Spleen (tissue), 7 donors: Measurements from ENCODE around the gene ATF5.

Experiments
- POLR2AphosphoS5 ChIP-seq, 3 donors: sonication (generic); formaldehyde crosslinking; IDR thresholded peaks; one replicate each; pipeline ENCODE4 v1.5.1; 2017; ENCODE audit warnings: antibody characterized with exemption in 3 of 3
- TF ChIP-seq, protein P1 (sequence below), 11 experiments: fragments of 200-600 bp in 7 of 11; fragments of 450-650 bp in 4 of 11; sonication (generic) in 4 of 11; IDR thresholded peaks in 8 of 11; conservative IDR thresholded peaks in 3 of 11; 1 replicate in 7 of 11; 2 replicates in 4 of 11; pipeline versions ENCODE4 v1.4.0 to v1.8.0; 2016 to 2021; ENCODE audit warnings: antibody characterized with exemption in 11 of 11, inconsistent platforms in 4 of 11, mild to moderate bottlenecking in 1 of 11
- donor health status: DM: no; HTN: no; CAD: no; lungs with moderate emphysema.
- donor health status: DM: no; HTN: no; CAD: no.
- donor health status: DM: no; HTN: no; CAD: no.

DNA sequence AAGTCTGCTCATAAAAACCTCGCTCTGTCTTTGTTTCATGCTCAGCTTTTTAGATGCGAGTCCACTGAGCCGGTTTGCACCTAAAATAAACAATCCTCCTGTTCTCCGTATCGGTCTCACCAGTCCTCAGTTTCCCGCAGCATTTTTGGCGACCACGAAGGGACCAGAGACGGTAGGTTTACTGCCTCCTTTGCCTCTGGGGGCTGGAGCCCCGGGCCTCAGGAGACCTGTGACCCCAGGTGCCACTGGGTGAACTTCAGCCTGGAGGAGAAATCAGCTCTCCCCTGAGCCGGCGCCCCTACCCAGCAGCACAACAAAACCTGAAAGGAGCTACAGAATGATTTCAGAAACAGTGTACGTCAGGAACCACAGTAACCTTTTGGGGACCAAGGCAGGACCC lies 23.9 kb downstream of the ATF5 start:
- TF ChIP-seq POLR2AphosphoS5 (IDR thresholded peaks at IDR 0.05), result no peak
- TF ChIP-seq, protein P1, sequence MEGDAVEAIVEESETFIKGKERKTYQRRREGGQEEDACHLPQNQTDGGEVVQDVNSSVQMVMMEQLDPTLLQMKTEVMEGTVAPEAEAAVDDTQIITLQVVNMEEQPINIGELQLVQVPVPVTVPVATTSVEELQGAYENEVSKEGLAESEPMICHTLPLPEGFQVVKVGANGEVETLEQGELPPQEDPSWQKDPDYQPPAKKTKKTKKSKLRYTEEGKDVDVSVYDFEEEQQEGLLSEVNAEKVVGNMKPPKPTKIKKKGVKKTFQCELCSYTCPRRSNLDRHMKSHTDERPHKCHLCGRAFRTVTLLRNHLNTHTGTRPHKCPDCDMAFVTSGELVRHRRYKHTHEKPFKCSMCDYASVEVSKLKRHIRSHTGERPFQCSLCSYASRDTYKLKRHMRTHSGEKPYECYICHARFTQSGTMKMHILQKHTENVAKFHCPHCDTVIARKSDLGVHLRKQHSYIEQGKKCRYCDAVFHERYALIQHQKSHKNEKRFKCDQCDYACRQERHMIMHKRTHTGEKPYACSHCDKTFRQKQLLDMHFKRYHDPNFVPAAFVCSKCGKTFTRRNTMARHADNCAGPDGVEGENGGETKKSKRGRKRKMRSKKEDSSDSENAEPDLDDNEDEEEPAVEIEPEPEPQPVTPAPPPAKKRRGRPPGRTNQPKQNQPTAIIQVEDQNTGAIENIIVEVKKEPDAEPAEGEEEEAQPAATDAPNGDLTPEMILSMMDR (IDR thresholded peaks at IDR 0.05 in 8 of 11, conservative IDR thresholded peaks at IDR 0.05 in 3 of 11), result no peak
